Osteocyte (in vitro differentiated cells): ENCODE measurements around the gene FABP1. TPM values are rescaled to one million over a fixed set of nuclear protein-coding genes. Genes with fewer than 3 reads are reported as not detected.

Experiments
- DNase-seq: peaks from one replicate; pipeline ENCODE4 v3.0.0; 2021; ENCODE audit warnings: mixed read lengths; ENCODE audit not compliant: unreplicated experiment; ENCODE audit errors: extremely low spot score
- H3K27ac Mint-ChIP-seq: one replicate; pipeline ENCODE4 v1.8.0; 2021; ENCODE audit warnings: mild to moderate bottlenecking, mixed read lengths; ENCODE audit not compliant: unreplicated experiment
- H3K27me3 Mint-ChIP-seq: one replicate; pipeline ENCODE4 v1.8.0; 2021; ENCODE audit warnings: mixed read lengths; ENCODE audit not compliant: unreplicated experiment
- H3K36me3 Mint-ChIP-seq: one replicate; pipeline ENCODE4 v1.8.0; 2021; ENCODE audit warnings: mixed read lengths; ENCODE audit not compliant: unreplicated experiment
- H3K4me1 Mint-ChIP-seq: one replicate; pipeline ENCODE4 v1.8.0; 2021; ENCODE audit warnings: mixed read lengths; ENCODE audit not compliant: unreplicated experiment
- H3K4me3 Mint-ChIP-seq: one replicate; pipeline ENCODE4 v1.8.0; 2021; ENCODE audit warnings: mild to moderate bottlenecking, moderate library complexity, mixed read lengths; ENCODE audit not compliant: unreplicated experiment
- H3K9me3 Mint-ChIP-seq: one replicate; pipeline ENCODE4 v1.8.0; 2021; ENCODE audit warnings: mixed read lengths; ENCODE audit not compliant: unreplicated experiment
- long read RNA-seq: library from polyadenylated mRNA; unstranded; transcript quantifications from one replicate; pipeline ENCODE4 v2.0.0, GENCODE V29; 2021
- total RNA-seq: library from RNA; stranded (reverse); gene quantifications from 2 replicates; pipeline ENCODE4 v1.2.1, GENCODE V29; 2021
- TF ChIP-seq, protein P1 (sequence below): fragments of 200-600 bp; sonication (generic); IDR thresholded peaks from 2 replicates; pipeline ENCODE4 v1.5.0; 2021; ENCODE audit warnings: antibody characterized with exemption, mild to moderate bottlenecking, moderate library complexity

Gene FABP1
- not detected in 2 replicates for total RNA-seq
- long read RNA-seq: 0 reads

DNA sequence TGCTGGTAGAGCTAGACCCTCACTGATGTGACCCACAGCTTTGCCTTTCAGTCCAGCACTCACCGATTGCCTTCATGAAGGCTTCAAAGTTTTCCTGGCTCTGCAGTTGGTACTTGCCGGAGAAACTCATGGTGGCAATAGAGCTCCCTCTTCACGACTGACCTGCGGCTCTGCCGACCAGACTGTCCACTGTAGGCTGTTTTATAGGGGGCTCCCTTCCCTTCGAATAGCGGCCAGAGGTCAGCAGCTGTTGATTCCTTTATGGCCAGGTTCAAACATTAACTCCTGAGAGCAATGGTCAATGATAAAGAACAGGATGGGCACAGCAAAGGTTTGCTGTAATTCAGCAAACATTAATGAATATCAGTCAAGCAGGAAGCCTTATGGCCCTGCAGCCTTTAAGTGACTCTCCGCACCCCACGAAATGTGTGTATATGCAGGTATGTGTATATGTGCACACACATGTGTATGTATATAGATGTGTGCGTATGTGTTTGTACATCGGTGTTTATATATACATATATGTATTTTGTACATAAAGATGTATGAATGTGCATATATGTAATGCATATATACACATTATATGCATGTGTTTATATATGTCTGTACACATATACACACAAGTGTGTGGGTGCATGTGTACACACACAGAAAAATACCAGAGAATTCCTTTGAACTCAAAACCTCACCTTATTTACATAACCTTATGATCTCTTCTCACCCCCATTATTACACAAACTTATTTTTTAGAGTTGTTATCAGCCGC is at the start of gene FABP1:
Gene FABP1 (minus strand): TSS at position 175 of the 766 bp plus-strand sequence. CDS start 45 bp downstream, at position 130.
- Mint-ChIP-seq H3K27ac (no peak within 1 kb of the TSS), H3K9me3 (no peaks in the 10 kb centered on the region), H3K27me3 (peaks cover 11% of the 10 kb centered on the region), H3K4me3 (no peak within 1 kb of the TSS), H3K36me3 (no peaks in the 10 kb centered on the region), H3K4me1 (no peaks in the 10 kb centered on the region)
- DNase-seq: no peak
- TF ChIP-seq, protein P1, sequence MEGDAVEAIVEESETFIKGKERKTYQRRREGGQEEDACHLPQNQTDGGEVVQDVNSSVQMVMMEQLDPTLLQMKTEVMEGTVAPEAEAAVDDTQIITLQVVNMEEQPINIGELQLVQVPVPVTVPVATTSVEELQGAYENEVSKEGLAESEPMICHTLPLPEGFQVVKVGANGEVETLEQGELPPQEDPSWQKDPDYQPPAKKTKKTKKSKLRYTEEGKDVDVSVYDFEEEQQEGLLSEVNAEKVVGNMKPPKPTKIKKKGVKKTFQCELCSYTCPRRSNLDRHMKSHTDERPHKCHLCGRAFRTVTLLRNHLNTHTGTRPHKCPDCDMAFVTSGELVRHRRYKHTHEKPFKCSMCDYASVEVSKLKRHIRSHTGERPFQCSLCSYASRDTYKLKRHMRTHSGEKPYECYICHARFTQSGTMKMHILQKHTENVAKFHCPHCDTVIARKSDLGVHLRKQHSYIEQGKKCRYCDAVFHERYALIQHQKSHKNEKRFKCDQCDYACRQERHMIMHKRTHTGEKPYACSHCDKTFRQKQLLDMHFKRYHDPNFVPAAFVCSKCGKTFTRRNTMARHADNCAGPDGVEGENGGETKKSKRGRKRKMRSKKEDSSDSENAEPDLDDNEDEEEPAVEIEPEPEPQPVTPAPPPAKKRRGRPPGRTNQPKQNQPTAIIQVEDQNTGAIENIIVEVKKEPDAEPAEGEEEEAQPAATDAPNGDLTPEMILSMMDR: no peak

DNA sequence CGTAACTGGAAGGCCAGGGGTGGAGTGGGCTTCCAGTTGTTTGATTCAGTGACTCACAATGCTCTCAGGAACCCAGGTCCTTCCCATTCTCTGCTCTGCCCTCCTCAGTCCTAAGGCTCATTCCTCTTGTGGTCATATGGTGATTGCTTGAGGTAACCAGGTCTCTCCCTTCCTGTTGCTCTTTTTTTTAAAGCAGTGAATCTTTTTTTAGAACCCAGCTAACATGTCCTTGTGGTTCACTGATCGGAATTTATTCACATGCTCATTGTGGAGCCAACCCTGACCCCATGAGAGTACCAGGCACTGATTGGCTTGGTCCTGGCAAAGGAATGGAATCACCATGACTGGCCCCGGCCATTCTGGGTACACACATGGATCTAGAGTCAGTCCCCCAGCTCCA is 49.7 kb upstream of the FABP1 start:
- Mint-ChIP-seq H3K9me3 (no peaks in the 10 kb centered on the region), H3K4me3 (no peak overlapping the region), H3K27me3 (peaks cover 7% of the 10 kb centered on the region), H3K36me3 (no peaks in the 10 kb centered on the region), H3K4me1 (peaks cover 4% of the 10 kb centered on the region), H3K27ac (no peak overlapping the region)
- no peak for DNase-seq
- TF ChIP-seq, protein P1: no peak

DNA sequence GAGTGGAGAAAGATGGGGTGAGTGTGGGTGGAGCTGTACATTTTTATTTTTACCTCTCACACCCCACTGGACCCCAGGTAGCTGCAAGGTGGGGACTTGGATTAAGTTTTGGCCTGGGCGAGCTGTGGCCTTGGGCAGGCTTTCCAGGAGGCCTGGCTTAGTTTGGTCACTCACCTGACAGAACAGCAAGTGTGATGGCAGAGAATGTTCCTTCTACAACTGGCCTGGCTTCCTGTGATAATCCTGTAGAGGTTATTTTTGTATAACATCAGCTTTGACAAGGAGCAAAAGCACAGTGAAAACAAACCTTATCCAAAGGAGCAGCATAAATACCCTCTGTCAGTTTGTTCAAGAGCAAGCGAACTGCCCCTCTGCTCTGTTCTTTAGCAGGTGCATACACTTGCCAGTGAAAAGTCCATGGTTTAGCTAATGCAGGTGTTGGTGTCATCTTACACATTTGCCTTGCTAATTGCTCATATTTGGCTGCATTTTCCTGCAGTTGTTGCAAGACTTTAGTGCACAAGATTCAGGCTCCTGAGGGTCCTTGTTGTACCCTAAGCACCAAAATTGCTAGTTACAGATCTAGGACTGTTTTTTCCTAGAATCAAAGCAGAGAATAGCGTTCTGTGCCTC is 48.6 kb upstream of the FABP1 start:
- Mint-ChIP-seq H3K4me1 (peaks cover 4% of the 10 kb centered on the region), H3K9me3 (no peaks in the 10 kb centered on the region), H3K27ac (no peak overlapping the region), H3K4me3 (no peak overlapping the region), H3K36me3 (no peaks in the 10 kb centered on the region), H3K27me3 (peaks cover 15% of the 10 kb centered on the region)
- DNase-seq: no peak
- TF ChIP-seq, protein P1: no peak

DNA sequence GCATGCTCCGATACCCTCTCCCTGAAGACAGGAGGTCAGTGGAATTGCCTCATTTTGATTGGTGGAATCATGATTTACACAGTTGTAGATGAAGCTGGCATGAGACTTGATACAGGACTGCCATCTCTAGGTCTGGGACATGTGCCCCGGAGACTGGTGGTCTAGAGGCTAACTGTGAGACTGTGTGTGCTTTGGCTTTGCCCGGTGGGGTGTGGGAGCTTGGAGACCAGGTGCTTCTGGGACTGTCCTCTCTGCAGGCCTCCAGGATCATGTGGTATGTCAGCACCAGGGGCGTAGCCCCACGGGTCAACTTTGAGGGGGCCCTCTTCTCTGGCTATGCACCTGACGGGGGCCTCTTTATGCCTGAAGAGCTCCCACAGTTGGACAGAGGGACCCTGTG is 45.0 kb upstream of the FABP1 start:
- peaks cover 29% of the 10 kb centered on the region for H3K27me3 Mint-ChIP-seq
- H3K36me3 Mint-ChIP-seq: peaks cover 2% of the 10 kb centered on the region
- H3K4me3 Mint-ChIP-seq: no peak overlapping the region
- no peaks in the 10 kb centered on the region for H3K9me3 Mint-ChIP-seq
- TF ChIP-seq, protein P1: no peak
- H3K4me1 Mint-ChIP-seq: no peaks in the 10 kb centered on the region
- no peak for DNase-seq
- H3K27ac Mint-ChIP-seq: no peak overlapping the region

DNA sequence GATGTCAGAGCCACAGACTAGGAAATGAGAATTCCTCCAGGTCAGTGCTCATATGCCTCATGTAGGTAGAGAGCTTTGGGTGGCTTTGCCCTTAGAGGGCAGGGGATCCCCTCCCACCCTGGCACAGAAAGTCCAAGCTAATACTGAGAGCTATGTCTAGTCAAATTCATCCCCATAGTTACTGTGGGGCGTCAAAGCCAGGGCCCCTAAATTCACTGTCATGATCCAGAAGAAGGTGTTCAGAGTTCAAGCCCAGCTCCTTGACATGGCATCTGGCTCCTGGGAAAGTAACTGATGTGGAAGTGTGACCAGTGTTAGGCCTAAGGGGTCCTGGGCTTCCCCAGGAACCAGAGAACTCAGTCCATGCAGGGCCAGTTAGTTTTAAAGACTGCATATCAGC is 44.1 kb upstream of the FABP1 start:
- Mint-ChIP-seq H3K4me3 (no peak overlapping the region), H3K27me3 (peaks cover 33% of the 10 kb centered on the region), H3K9me3 (peaks cover 5% of the 10 kb centered on the region), H3K4me1 (no peaks in the 10 kb centered on the region), H3K27ac (no peak overlapping the region), H3K36me3 (peaks cover 2% of the 10 kb centered on the region)
- DNase-seq: no peak
- TF ChIP-seq, protein P1: no peak
